HEK293 (cell line): Measurements from ENCODE around the gene TTYH2.
"Not testable (repeated sequence)": the region's sequence is repeated elsewhere in the genome, so short reads cannot be mapped to it uniquely, and the experiment has no call there.

Experiments
- CTCF ChIA-PET: fragments of 350-600 bp; formaldehyde crosslinking; extraction: SDS; loops from one replicate; lab custom pipeline; 2021; ENCODE audit warnings: antibody characterized with exemption; lab: Yijun Ruan, JAX
- POLR2A ChIA-PET: fragments of 300-600 bp; formaldehyde crosslinking; extraction: SDS; loops from one replicate; lab custom pipeline; 2020; ENCODE audit warnings: antibody characterized with exemption, inconsistent platforms; lab: Yijun Ruan, JAX
- H3K27ac ChIP-seq: fragments of 200-500 bp; sonication (Bioruptor generic); 2 replicates; pipeline ENCODE4 v1.5.1; 2014; ENCODE audit warnings: low read depth, low read length, control low read depth, inconsistent platforms; ENCODE audit errors: extremely low read depth
- H3K36me3 ChIP-seq, 2 experiments: fragments of 200-500 bp in 1 of 2; sonication (Bioruptor generic) in 1 of 2; 1 replicate in 1 of 2; 2 replicates in 1 of 2; pipeline ENCODE4 v1.5.1; 2014 to 2017; ENCODE audit warnings: inconsistent platforms in 2 of 2, low read length in 2 of 2; ENCODE audit not compliant: control insufficient read depth in 2 of 2, insufficient read depth in 1 of 2
- H3K4me1 ChIP-seq: fragments of 200-500 bp; sonication (Bioruptor generic); 2 replicates; pipeline ENCODE4 v1.5.1; 2014; ENCODE audit warnings: mild to moderate bottlenecking, low read length, inconsistent platforms; ENCODE audit not compliant: control insufficient read depth, insufficient read depth
- H3K4me3 ChIP-seq: 2 replicates; pipeline ENCODE4 v1.5.1; 2011; ENCODE audit warnings: low read depth, mild to moderate bottlenecking, control low read depth, low read length, moderate library complexity
- H3K9me3 ChIP-seq: fragments of 200-500 bp; sonication (Bioruptor generic); 2 replicates; pipeline ENCODE4 v1.5.1; 2014; ENCODE audit warnings: low read depth, low read length, inconsistent platforms; ENCODE audit not compliant: control insufficient read depth, insufficient read depth
- BCL11B ChIP-seq: fragments of 450-650 bp; formaldehyde crosslinking; IDR thresholded peaks from 2 replicates; pipeline ENCODE4 v1.5.1; 2016; ENCODE audit warnings: low read depth, missing biosample characterization, missing genetic modification characterization
- GFI1B ChIP-seq: fragments of 450-650 bp; formaldehyde crosslinking; IDR thresholded peaks from 2 replicates; pipeline ENCODE4 v1.5.1; 2016; ENCODE audit warnings: missing biosample characterization, missing genetic modification characterization
- GLI2 ChIP-seq: fragments of 450-650 bp; formaldehyde crosslinking; IDR thresholded peaks from 2 replicates; pipeline ENCODE4; 2017; ENCODE audit warnings: missing biosample characterization, missing genetic modification characterization, low read depth, borderline replicate concordance
- GLI4 ChIP-seq: fragments of 450-650 bp; formaldehyde crosslinking; IDR thresholded peaks from 2 replicates; pipeline ENCODE4 v1.5.1; 2016; ENCODE audit warnings: missing biosample characterization, missing genetic modification characterization
- GLIS1 ChIP-seq: fragments of 450-650 bp; formaldehyde crosslinking; IDR thresholded peaks from 2 replicates; pipeline ENCODE4 v1.5.1; 2016; ENCODE audit warnings: missing biosample characterization, missing genetic modification characterization
- HOXD13 ChIP-seq: sonication (generic); formaldehyde crosslinking; IDR thresholded peaks from 2 replicates; pipeline ENCODE4 v1.8.0; 2022; ENCODE audit warnings: missing genetic modification reagents, borderline replicate concordance
- KLF1 ChIP-seq: fragments of 450-650 bp; formaldehyde crosslinking; IDR thresholded peaks from 2 replicates; pipeline ENCODE4 v1.5.1; 2016; ENCODE audit warnings: missing biosample characterization, missing genetic modification characterization
- KLF10 ChIP-seq: fragments of 450-650 bp; IDR thresholded peaks from 2 replicates; pipeline ENCODE4 v1.5.1; 2018; ENCODE audit warnings: missing biosample characterization, mild to moderate bottlenecking, missing genetic modification characterization
- PATZ1 ChIP-seq: fragments of 450-650 bp; formaldehyde crosslinking; IDR thresholded peaks from 2 replicates; pipeline ENCODE4 v1.5.1; 2016; ENCODE audit warnings: missing biosample characterization, missing genetic modification characterization
- PRDM2 ChIP-seq: fragments of 450-650 bp; formaldehyde crosslinking; IDR thresholded peaks from 2 replicates; pipeline ENCODE4 v1.5.1; 2016; ENCODE audit warnings: missing biosample characterization, missing genetic modification characterization, borderline replicate concordance
- ZBTB8A ChIP-seq: fragments of 450-650 bp; formaldehyde crosslinking; IDR thresholded peaks from 2 replicates; pipeline ENCODE4 v1.5.1; 2016; ENCODE audit warnings: missing biosample characterization, missing genetic modification characterization
- ZFP3 ChIP-seq: fragments of 450-650 bp; formaldehyde crosslinking; IDR thresholded peaks from 2 replicates; pipeline ENCODE4 v1.5.1; 2016; ENCODE audit warnings: low read depth, missing biosample characterization, missing genetic modification characterization
- ZNF10 ChIP-seq: fragments of 450-650 bp; formaldehyde crosslinking; IDR thresholded peaks from 2 replicates; pipeline ENCODE4 v1.5.1; 2017; ENCODE audit warnings: missing biosample characterization, missing genetic modification characterization
- ZNF140 ChIP-seq: fragments of 450-650 bp; formaldehyde crosslinking; IDR thresholded peaks from 2 replicates; pipeline ENCODE4 v1.5.1; 2016; ENCODE audit warnings: missing biosample characterization, missing genetic modification characterization
- ZNF148 ChIP-seq: fragments of 450-650 bp; formaldehyde crosslinking; IDR thresholded peaks from 2 replicates; pipeline ENCODE4 v1.5.0; 2017; ENCODE audit warnings: missing biosample characterization, missing genetic modification characterization, borderline replicate concordance
- ZNF157 ChIP-seq: fragments of 450-650 bp; formaldehyde crosslinking; IDR thresholded peaks from 2 replicates; pipeline ENCODE4 v1.5.1; 2016; ENCODE audit warnings: missing biosample characterization, missing genetic modification characterization
- ZNF169 ChIP-seq: fragments of 450-650 bp; formaldehyde crosslinking; IDR thresholded peaks from 2 replicates; pipeline ENCODE4 v1.5.1; 2016; ENCODE audit warnings: missing biosample characterization, missing genetic modification characterization
- ZNF184 ChIP-seq: fragments of 450-650 bp; IDR thresholded peaks from 2 replicates; pipeline ENCODE4 v1.5.1; 2018; ENCODE audit warnings: missing biosample characterization, mild to moderate bottlenecking, missing genetic modification characterization
- ZNF2 ChIP-seq: fragments of 450-650 bp; formaldehyde crosslinking; IDR thresholded peaks from 2 replicates; pipeline ENCODE4 v1.5.1; 2016; ENCODE audit warnings: missing biosample characterization, missing genetic modification characterization
- ZNF24 ChIP-seq: fragments of 450-650 bp; formaldehyde crosslinking; IDR thresholded peaks from 2 replicates; pipeline ENCODE4 v1.5.1; 2016; ENCODE audit warnings: missing biosample characterization, missing genetic modification characterization
- ZNF350 ChIP-seq: fragments of 450-650 bp; formaldehyde crosslinking; IDR thresholded peaks from 2 replicates; pipeline ENCODE4 v1.5.0; 2017; ENCODE audit warnings: missing biosample characterization, mild to moderate bottlenecking, missing genetic modification characterization
- ZNF560 ChIP-seq: fragments of 450-650 bp; formaldehyde crosslinking; IDR thresholded peaks from 2 replicates; pipeline ENCODE4 v1.5.1; 2017; ENCODE audit warnings: missing biosample characterization, missing genetic modification characterization, borderline replicate concordance
- ZNF624 ChIP-seq: fragments of 450-650 bp; formaldehyde crosslinking; IDR thresholded peaks from 2 replicates; pipeline ENCODE4 v1.5.1; 2017; ENCODE audit warnings: missing biosample characterization, missing genetic modification characterization
- ZNF660 ChIP-seq: fragments of 450-650 bp; IDR thresholded peaks from 2 replicates; pipeline ENCODE4 v1.5.1; 2018; ENCODE audit warnings: missing biosample characterization, mild to moderate bottlenecking, missing genetic modification characterization
- ZNF843 ChIP-seq: fragments of 450-650 bp; formaldehyde crosslinking; IDR thresholded peaks from 2 replicates; pipeline ENCODE4 v1.5.1; 2016; ENCODE audit warnings: missing biosample characterization, missing genetic modification characterization
- ZXDB ChIP-seq: fragments of 450-650 bp; formaldehyde crosslinking; IDR thresholded peaks from 2 replicates; pipeline ENCODE4 v1.5.1; 2016; ENCODE audit warnings: missing biosample characterization, missing genetic modification characterization

TTYH2 gene

GRCh38 chr17:74262601-74263000, 49.2 kb downstream of the TTYH2 start (continued):
- TF ChIP-seq PRDM2 (tag by site-specific recombination), result no peak

GRCh38 chr17:74267054-74267453, 53.7 kb downstream of the TTYH2 start:
- CTCF ChIA-PET, result interaction anchor here (0.7 to 0.8 kb wide), 2 partner anchors 32 to 67 kb away, joined by 3 to 4 read pairs; no protein-coding TSS in a partner anchor
- H3K4me1 ChIP-seq, H3K36me3 ChIP-seq, H3K9me3 ChIP-seq, H3K27ac ChIP-seq, POLR2A ChIA-PET, H3K4me3 ChIP-seq: not testable (repeated sequence)

GRCh38 chr17:74267579-74267978, 54.2 kb downstream of the TTYH2 start:
- no peaks in the 10 kb centered on the region for H3K9me3 ChIP-seq
- POLR2A ChIA-PET, result no interaction called here

GRCh38 chr17:74267987-74268499, 54.7 kb downstream of the TTYH2 start:
- POLR2A ChIA-PET, result no interaction called here

More at GRCh38 chr17:74267579-74267978, 54.2 kb downstream of the TTYH2 start:
- Histone ChIP-seq H3K36me3 (no peaks in the 10 kb centered on the region), H3K4me1 (no peaks in the 10 kb centered on the region), H3K27ac (no peak overlapping the region), H3K4me3 (no peak overlapping the region)
- TF ChIP-seq ZNF624 (tag by site-specific recombination) (no peak), ZBTB8A (tag by site-specific recombination) (no peak), GLI2 (tag by site-specific recombination) (no peak), BCL11B (tag by site-specific recombination) (no peak), ZNF10 (tag by site-specific recombination) (no peak), GLI4 (no peak), ZNF660 (tag by site-specific recombination) (no peak), GLIS1 (tag by site-specific recombination) (no peak), ZNF843 (tag by site-specific recombination) (no peak), ZNF560 (tag by site-specific recombination) (no peak), HOXD13 (no peak), ZNF350 (tag by site-specific recombination) (no peak)
- CTCF ChIA-PET, result interaction anchor here (0.7 kb wide), 1 partner anchor 31 kb away, joined by 3 read pairs; no protein-coding TSS in a partner anchor

More at GRCh38 chr17:74267987-74268499, 54.7 kb downstream of the TTYH2 start:
- Histone ChIP-seq H3K36me3 (no peaks in the 10 kb centered on the region), H3K4me3 (no peak overlapping the region), H3K9me3 (no peaks in the 10 kb centered on the region), H3K4me1 (no peaks in the 10 kb centered on the region), H3K27ac (no peak overlapping the region)
- CTCF ChIA-PET, result interaction anchor here (0.7 kb wide), 1 partner anchor 31 kb away, joined by 3 read pairs; no protein-coding TSS in a partner anchor
- TF ChIP-seq ZNF184 (tag by site-specific recombination) (no peak), ZNF148 (tag by site-specific recombination) (no peak), ZNF140 (tag by site-specific recombination) (no peak), KLF10 (tag by site-specific recombination) (no peak), ZNF157 (tag by site-specific recombination) (no peak), ZXDB (no peak), PATZ1 (tag by site-specific recombination) (no peak), ZFP3 (tag by site-specific recombination) (no peak), ZNF169 (tag by site-specific recombination) (no peak), ZNF24 (tag by site-specific recombination) (no peak), KLF1 (tag by site-specific recombination) (no peak), GFI1B (no peak), BCL11B (tag by site-specific recombination) (no peak), ZNF2 (tag by site-specific recombination) (no peak)
- TF ChIP-seq, all 188 proteins: peak for 0
